IPS-20b (cell line): ENCODE measurements around the gene BBX.

ENCODE experiments used
- H3K27ac ChIP-seq: one replicate; pipeline ENCODE4 v1.5.1; 2013; ENCODE audit warnings: low read length
- H3K27me3 ChIP-seq: 2 replicates; pipeline ENCODE4 v1.6.1; 2013; ENCODE audit warnings: mild to moderate bottlenecking, low read length, inconsistent platforms; ENCODE audit not compliant: insufficient read depth
- H3K36me3 ChIP-seq: 2 replicates; pipeline ENCODE4 v1.6.1; 2013; ENCODE audit warnings: low read depth, mild to moderate bottlenecking, inconsistent platforms, low read length, moderate library complexity; ENCODE audit not compliant: insufficient read depth
- H3K4me1 ChIP-seq: 2 replicates; pipeline ENCODE4 v1.6.1; 2013; ENCODE audit warnings: mild to moderate bottlenecking, control low read depth, inconsistent platforms, low read length, moderate library complexity; ENCODE audit not compliant: insufficient read depth
- H3K4me3 ChIP-seq: 2 replicates; pipeline ENCODE4 v1.5.1; 2013; ENCODE audit warnings: mild to moderate bottlenecking, low read length, inconsistent platforms
- H3K9ac ChIP-seq: 2 replicates; pipeline ENCODE4 v1.6.1; 2013; ENCODE audit warnings: low read depth, mild to moderate bottlenecking, inconsistent platforms, low read length, moderate library complexity
- H3K9me3 ChIP-seq: 2 replicates; pipeline ENCODE4 v1.6.1; 2013; ENCODE audit warnings: mild to moderate bottlenecking, low read depth, low read length, inconsistent platforms; ENCODE audit not compliant: insufficient read depth

Gene BBX

DNA sequence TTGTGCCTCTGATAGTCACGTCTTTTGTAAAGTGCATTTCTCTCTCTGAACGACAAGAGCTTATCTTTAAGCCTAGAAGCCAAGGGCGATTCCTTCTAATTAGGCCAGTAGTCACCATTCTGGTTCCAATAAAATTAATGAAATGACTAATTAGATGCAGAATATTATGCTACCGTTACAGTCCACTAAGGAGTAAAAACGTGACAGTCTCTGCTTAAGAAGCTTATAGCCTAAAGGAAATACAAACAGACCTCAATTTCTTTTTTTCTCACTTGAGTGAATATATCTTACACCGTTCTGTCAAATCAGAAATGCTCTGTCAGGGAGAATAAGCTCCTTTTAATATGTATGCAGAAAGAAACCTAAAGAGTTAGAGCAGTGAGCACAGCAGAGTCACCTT is 332.0 kb downstream of the BBX start:
- H3K27me3 ChIP-seq = no peaks in the 10 kb centered on the region
- no peak overlapping the region for H3K4me3 ChIP-seq
- H3K36me3 ChIP-seq = no peaks in the 10 kb centered on the region
- H3K27ac ChIP-seq = no peak overlapping the region
- H3K9ac ChIP-seq = no peak overlapping the region
- no peaks in the 10 kb centered on the region for H3K9me3 ChIP-seq
- no peaks in the 10 kb centered on the region for H3K4me1 ChIP-seq

GRCh38 chr3:107855710-107856109 is 332.9 kb downstream of the BBX start:
- Histone ChIP-seq H3K4me1 (no peaks in the 10 kb centered on the region), H3K9ac (no peak overlapping the region), H3K27me3 (no peaks in the 10 kb centered on the region), H3K9me3 (no peaks in the 10 kb centered on the region), H3K27ac (no peak overlapping the region), H3K36me3 (no peaks in the 10 kb centered on the region), H3K4me3 (no peak overlapping the region)

GRCh38 chr3:107857854-107858253 is 335.1 kb downstream of the BBX start:
- no peak overlapping the region for H3K4me3 ChIP-seq
- no peaks in the 10 kb centered on the region for H3K4me1 ChIP-seq
- no peak overlapping the region for H3K27ac ChIP-seq
- no peaks in the 10 kb centered on the region for H3K27me3 ChIP-seq
- no peaks in the 10 kb centered on the region for H3K36me3 ChIP-seq
- H3K9me3 ChIP-seq = no peaks in the 10 kb centered on the region
- H3K9ac ChIP-seq = no peak overlapping the region

DNA sequence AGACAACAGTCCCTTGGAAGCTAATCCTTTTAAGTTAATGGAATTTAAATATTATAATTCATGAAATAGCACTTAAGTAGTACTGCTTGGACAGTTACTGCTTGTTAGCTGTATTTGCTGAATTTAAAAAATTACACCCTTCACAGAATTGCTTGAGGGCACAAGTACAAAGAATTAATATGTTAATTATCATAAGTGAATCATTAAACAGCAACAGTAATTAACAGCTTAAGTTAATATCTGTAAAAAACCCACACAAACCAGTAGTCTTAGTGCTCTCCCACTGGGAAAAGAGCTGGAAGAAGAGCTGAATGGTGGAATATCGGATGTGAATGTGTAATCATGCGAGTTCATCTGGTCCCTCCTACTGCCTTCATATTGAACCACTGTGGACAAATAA is 336.1 kb downstream of the BBX start:
- no peaks in the 10 kb centered on the region for H3K27me3 ChIP-seq
- no peak overlapping the region for H3K9ac ChIP-seq
- no peaks in the 10 kb centered on the region for H3K9me3 ChIP-seq
- H3K4me3 ChIP-seq = no peak overlapping the region
- H3K27ac ChIP-seq = no peak overlapping the region
- no peaks in the 10 kb centered on the region for H3K36me3 ChIP-seq
- no peaks in the 10 kb centered on the region for H3K4me1 ChIP-seq
